ENCODE data around the gene PRKAG1.

GRCh38 chr12:49040364-49040855 lies 21.8 kb upstream of the PRKAG1 start:
- TF ChIP-seq POLR2AphosphoS5 (IDR thresholded peaks at IDR 0.05) (no peak), CTCF (IDR thresholded peaks at IDR 0.05) (no peak), EP300 (IDR thresholded peaks at IDR 0.05) (no peak)
